ENCODE measurements around the gene GPX4.

The GPX4 gene

DNA sequence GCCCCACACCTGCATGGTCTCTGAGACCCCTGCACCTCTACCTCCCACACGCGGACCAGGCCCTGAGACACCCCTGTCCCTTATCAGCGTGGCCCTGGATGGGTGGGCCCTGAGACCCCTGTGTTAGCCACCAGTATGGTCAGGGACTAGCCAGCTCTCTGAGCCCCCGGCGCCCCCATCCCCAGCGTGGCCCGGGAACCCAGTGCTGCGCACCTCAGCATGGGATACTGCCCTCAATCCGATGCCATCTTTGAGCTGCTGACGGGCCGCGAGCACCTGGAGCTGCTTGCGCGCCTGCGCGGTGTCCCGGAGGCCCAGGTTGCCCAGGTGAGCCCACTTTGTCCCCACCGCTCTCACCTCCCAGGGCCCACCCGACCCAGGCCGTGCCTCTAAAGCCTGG lies 41.8 kb upstream of the GPX4 start:
- TF ChIP-seq, protein P1, sequence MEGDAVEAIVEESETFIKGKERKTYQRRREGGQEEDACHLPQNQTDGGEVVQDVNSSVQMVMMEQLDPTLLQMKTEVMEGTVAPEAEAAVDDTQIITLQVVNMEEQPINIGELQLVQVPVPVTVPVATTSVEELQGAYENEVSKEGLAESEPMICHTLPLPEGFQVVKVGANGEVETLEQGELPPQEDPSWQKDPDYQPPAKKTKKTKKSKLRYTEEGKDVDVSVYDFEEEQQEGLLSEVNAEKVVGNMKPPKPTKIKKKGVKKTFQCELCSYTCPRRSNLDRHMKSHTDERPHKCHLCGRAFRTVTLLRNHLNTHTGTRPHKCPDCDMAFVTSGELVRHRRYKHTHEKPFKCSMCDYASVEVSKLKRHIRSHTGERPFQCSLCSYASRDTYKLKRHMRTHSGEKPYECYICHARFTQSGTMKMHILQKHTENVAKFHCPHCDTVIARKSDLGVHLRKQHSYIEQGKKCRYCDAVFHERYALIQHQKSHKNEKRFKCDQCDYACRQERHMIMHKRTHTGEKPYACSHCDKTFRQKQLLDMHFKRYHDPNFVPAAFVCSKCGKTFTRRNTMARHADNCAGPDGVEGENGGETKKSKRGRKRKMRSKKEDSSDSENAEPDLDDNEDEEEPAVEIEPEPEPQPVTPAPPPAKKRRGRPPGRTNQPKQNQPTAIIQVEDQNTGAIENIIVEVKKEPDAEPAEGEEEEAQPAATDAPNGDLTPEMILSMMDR (IDR thresholded peaks at IDR 0.05) = no peak

DNA sequence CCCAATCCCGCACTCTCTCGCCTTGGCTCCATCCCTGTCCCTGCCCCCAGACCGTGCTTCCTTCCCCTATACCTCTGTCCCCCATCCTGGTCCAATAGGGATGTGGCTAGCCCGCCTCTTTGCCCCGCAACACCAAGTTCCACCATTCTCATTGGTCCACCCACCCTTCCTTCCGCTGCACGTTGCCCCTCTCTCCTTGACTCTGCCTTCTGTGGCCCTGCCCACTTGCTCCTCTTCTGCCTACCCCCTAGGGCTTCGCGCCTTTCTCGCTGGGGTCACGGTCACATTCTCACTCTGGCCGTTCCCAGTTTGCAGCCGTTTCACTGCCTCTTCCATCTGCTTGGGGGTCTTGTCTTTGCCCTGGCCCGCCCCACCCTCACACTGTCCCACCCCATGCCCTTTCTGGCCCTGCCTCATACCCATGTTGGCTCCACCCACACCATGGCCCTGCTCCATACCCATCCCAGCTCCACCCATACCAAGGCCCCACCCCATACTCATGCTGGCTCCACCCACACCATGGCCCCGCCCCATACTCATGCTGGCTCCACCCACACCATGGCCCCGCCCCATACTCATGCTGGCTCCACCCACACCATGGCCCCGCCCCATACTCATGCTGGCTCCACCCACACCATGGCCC lies 41.3 kb upstream of the GPX4 start:
- TF ChIP-seq, protein P1 (IDR thresholded peaks at IDR 0.05) = no peak

GRCh38 chr19:1063030-1063908 lies 40.5 kb upstream of the GPX4 start:
- TF ChIP-seq, protein P1 (IDR thresholded peaks at IDR 0.05) = no peak

DNA sequence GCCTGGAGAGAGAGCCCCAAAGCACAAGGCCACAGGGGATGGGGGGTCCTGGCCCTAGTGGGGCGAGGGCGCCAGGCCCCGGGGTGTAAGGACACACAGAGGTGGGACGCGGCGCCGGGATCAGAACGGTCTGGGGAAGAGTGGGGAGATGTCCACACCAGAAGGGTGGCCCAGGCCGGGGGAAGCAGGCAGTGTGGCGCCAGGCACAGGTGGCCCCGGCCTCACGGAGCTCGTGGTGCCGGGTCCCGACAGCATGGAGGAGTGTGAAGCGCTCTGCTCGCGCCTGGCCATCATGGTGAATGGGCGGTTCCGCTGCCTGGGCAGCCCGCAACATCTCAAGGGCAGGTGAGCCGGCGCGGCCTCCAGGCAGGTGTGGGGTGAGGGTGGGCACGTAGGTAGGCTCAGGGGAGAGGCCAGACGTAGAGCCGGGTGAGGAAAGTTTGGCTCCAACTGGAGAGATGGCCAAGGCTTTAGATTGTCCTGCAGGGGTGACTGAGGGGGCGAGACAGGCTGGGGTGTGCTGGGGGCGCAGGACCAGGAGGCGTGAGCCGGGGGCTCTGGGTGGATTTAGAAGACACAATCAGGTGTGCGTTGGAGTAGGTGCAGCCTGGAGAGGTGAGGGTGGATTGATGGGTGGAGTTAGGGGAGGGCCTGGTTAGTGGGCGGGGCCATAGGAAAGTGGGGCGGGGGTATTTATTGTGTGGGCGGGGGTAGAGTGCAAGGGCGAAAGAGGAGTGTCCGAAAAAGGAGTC lies 39.7 kb upstream of the GPX4 start:
- TF ChIP-seq, protein P1 (IDR thresholded peaks at IDR 0.05) = no peak

- TF ChIP-seq, protein P1 (IDR thresholded peaks at IDR 0.05) = peak; percentile 38
Measured at GRCh38 chr19:1064661-1065605, 38.9 kb upstream of the GPX4 start.

DNA sequence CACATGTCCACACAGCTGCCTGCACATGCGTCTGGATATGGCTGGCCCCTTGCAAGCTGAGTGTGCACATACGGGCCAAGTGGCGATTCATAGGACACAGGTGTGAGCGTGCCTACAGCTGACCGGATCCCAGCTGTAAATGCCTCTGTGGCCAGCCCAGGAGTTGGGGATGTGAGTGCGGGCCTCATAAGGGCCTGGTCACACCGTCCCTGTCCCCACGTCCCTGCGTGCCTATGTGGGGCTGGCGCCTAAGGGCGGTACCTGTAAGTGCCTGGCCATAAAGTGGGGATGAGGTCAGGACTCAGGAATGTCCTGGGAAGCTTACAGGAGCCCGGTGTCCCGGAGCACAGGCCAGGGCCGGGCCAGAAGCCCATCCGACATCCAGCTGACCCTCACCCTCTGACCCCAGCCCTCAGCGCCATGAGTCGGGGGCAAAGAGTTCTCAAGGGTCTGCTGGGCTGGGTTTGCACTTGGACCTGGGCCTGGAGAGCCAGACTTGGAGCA lies 38.1 kb upstream of the GPX4 start:
- TF ChIP-seq, protein P1 (IDR thresholded peaks at IDR 0.05) = no peak

All from LNCAP (cell line).